HepG2 (cell line): ENCODE data around the gene MADD. TPM values are rescaled to one million over a fixed set of nuclear protein-coding genes. Genes with fewer than 3 reads are reported as not detected.

Source experiments
- ATAC-seq: fragments of 200-7000 bp; cut with Tn5 transposase; 3 replicates; pipeline ENCODE4 v1.9.1; 2020; ENCODE audit warnings: mild to moderate bottlenecking, moderate library complexity
- BruUV-seq: library from RNA; stranded (reverse); fragments of 400-500 nt; replicated peaks from 2 replicates; lab custom pipeline; 2021; lab: Mats Ljungman, UMichigan
- CTCF ChIA-PET: fragments of 300-600 bp; formaldehyde crosslinking; extraction: SDS; loops from one replicate; lab custom pipeline; 2021; ENCODE audit warnings: low total read pairs, inconsistent platforms, low intra/inter-chr PET ratio; lab: Yijun Ruan, JAX
- POLR2A ChIA-PET: fragments of 350-600 bp; sonication (Branson Sonifier 250); formaldehyde crosslinking; loops from one replicate; lab custom pipeline; 2020; ENCODE audit warnings: antibody characterized with exemption, inconsistent platforms; lab: Yijun Ruan, JAX
- DNase-seq: peaks from one replicate; pipeline ENCODE4 v3.0.0-alpha.2; 2015; ENCODE audit warnings: low spot score
- FAIRE-seq: peaks from 3 replicates; lab custom pipeline; 2011; peaks lifted over from hg19 to GRCh38; lab: Jason Lieb, UNC
- H2AFZ ChIP-seq: one replicate; pipeline ENCODE4 v1.6.1; 2011; ENCODE audit warnings: low read length, inconsistent platforms
- H3K27ac ChIP-seq: fragments of 300-600 bp; 3 replicates; pipeline ENCODE4 v1.8.0; 2011; ENCODE audit warnings: mixed run types, mild to moderate bottlenecking, mixed read lengths, low read length, inconsistent platforms; ENCODE audit not compliant: insufficient read depth; ENCODE audit errors: extremely low read length
- H3K27me3 ChIP-seq, 2 experiments: fragments of 200-600 bp in 1 of 2; 2 replicates in 1 of 2; 3 replicates in 1 of 2; pipeline versions ENCODE4 v1.6.0 to v1.8.0; 2011; ENCODE audit warnings: low read length in 2 of 2, mild to moderate bottlenecking in 2 of 2, moderate library complexity in 2 of 2, inconsistent platforms in 1 of 2; ENCODE audit not compliant: insufficient read depth in 2 of 2, control insufficient read depth in 1 of 2
- H3K36me3 ChIP-seq, 2 experiments: fragments of 200-600 bp in 1 of 2; replicated peaks in 1 of 2; 2 replicates in 1 of 2; 3 replicates in 1 of 2; pipeline versions ENCODE4 v1.5.1 to v1.8.0; 2011; ENCODE audit warnings: low read length in 2 of 2, inconsistent platforms in 1 of 2; ENCODE audit not compliant: insufficient read depth in 2 of 2, control insufficient read depth in 1 of 2
- H3K4me1 ChIP-seq: 2 replicates; pipeline ENCODE4 v1.5.1; 2012; ENCODE audit warnings: low read length, inconsistent platforms; ENCODE audit not compliant: insufficient read depth
- H3K4me2 ChIP-seq: 2 replicates; pipeline ENCODE4 v1.6.0; 2011; ENCODE audit warnings: low read depth, low read length, inconsistent platforms
- H3K4me3 ChIP-seq, 3 experiments: fragments of 200-600 bp in 1 of 3; sonication (generic), shearing (Covaris generic) in 1 of 3; replicated peaks in 1 of 3; 2 replicates each; pipeline ENCODE4 v1.5.1; 2011 to 2016; ENCODE audit warnings: low read length in 3 of 3, inconsistent platforms in 2 of 3, low read depth in 2 of 3, mild to moderate bottlenecking in 2 of 3, control low read depth in 1 of 3, mixed read lengths in 1 of 3; ENCODE audit not compliant: insufficient read depth in 1 of 3
- H3K79me2 ChIP-seq: one replicate; pipeline ENCODE4 v1.6.1; 2011; ENCODE audit warnings: low read length, inconsistent platforms; ENCODE audit not compliant: insufficient read depth
- H3K9ac ChIP-seq: 2 replicates; pipeline ENCODE4 v1.6.0; 2011; ENCODE audit warnings: mild to moderate bottlenecking, low read depth, low read length, inconsistent platforms; ENCODE audit not compliant: insufficient read depth
- H3K9me3 ChIP-seq: 2 replicates; pipeline ENCODE4 v1.5.1; 2012; ENCODE audit warnings: mild to moderate bottlenecking, low read length
- H4K20me1 ChIP-seq: 2 replicates; pipeline ENCODE4 v1.6.0; 2011; ENCODE audit warnings: inconsistent platforms, mild to moderate bottlenecking, low read length, moderate library complexity; ENCODE audit not compliant: insufficient read depth
- ARNT2 ChIP-seq: sonication (generic); formaldehyde crosslinking; IDR thresholded peaks from 2 replicates; pipeline ENCODE4 v1.8.0; 2022; ENCODE audit warnings: mild to moderate bottlenecking, low read depth, missing genetic modification reagents, moderate library complexity
- ATF1 ChIP-seq: IDR thresholded peaks from 2 replicates; pipeline ENCODE4 v1.6.1; 2016; ENCODE audit warnings: mild to moderate bottlenecking, control low read depth
- BCL6 ChIP-seq: IDR thresholded peaks from 2 replicates; pipeline ENCODE4 v1.6.1; 2016; ENCODE audit warnings: missing genetic modification reagents, missing compliant biosample characterization
- CEBPB ChIP-seq: IDR thresholded peaks from 2 replicates; pipeline ENCODE4 v1.6.1; 2011; ENCODE audit warnings: low read depth, low read length, improper control_type of control experiment, borderline replicate concordance
- EZH2 ChIP-seq: conservative IDR thresholded peaks from 2 replicates; pipeline ENCODE4 v1.6.1; 2012; ENCODE audit warnings: mild to moderate bottlenecking, low read depth, low read length, moderate library complexity
- FOXM1 ChIP-seq: sonication (generic); formaldehyde crosslinking; IDR thresholded peaks from 2 replicates; pipeline ENCODE4 v1.5.0; 2020; ENCODE audit warnings: missing genetic modification reagents
- GABPB1 ChIP-seq: IDR thresholded peaks from 2 replicates; pipeline ENCODE4 v1.6.1; 2016; ENCODE audit warnings: mild to moderate bottlenecking, missing genetic modification reagents, moderate library complexity, missing compliant biosample characterization
- HMG20A ChIP-seq: IDR thresholded peaks from 2 replicates; pipeline ENCODE4 v1.6.1; 2016; ENCODE audit warnings: borderline replicate concordance
- HNRNPUL1 ChIP-seq: fragments of 200-400 bp; formaldehyde crosslinking; IDR thresholded peaks from 2 replicates; pipeline ENCODE4 v1.6.1; 2017; ENCODE audit warnings: low read depth, mild to moderate bottlenecking, low read length, moderate library complexity
- KAT7 ChIP-seq: IDR thresholded peaks from 2 replicates; pipeline ENCODE4 v1.6.1; 2018; ENCODE audit warnings: borderline replicate concordance, missing compliant biosample characterization
- NFKB2 ChIP-seq: sonication (generic); formaldehyde crosslinking; IDR thresholded peaks from 2 replicates; pipeline ENCODE4 v1.4.0; 2020; ENCODE audit warnings: missing genetic modification reagents, borderline replicate concordance
- NRL ChIP-seq: sonication (generic); formaldehyde crosslinking; IDR thresholded peaks from 2 replicates; pipeline ENCODE4 v1.5.0; 2020; ENCODE audit warnings: missing genetic modification reagents, mild to moderate bottlenecking, moderate library complexity, borderline replicate concordance
- POLR2AphosphoS5 ChIP-seq: IDR thresholded peaks from 2 replicates; pipeline ENCODE4 v1.6.1; 2012; ENCODE audit warnings: low read depth, low read length
- RBM39 ChIP-seq: fragments of 200-400 bp; formaldehyde crosslinking; IDR thresholded peaks from one replicate; pipeline ENCODE4 v1.6.1; 2018; ENCODE audit warnings: antibody characterized with exemption, mild to moderate bottlenecking, low read depth, low read length; ENCODE audit not compliant: poor library complexity, severe bottlenecking
- RXRA ChIP-seq: sonication (generic); formaldehyde crosslinking; IDR thresholded peaks from 2 replicates; pipeline ENCODE4 v1.5.1; 2020; ENCODE audit warnings: missing genetic modification reagents
- SAP130 ChIP-seq: IDR thresholded peaks from 2 replicates; pipeline ENCODE4 v1.6.1; 2016; ENCODE audit warnings: low read depth
- YY1 ChIP-seq: IDR thresholded peaks from 2 replicates; pipeline ENCODE4 v1.6.1; 2011; ENCODE audit warnings: low read length, low read depth, moderate library complexity, mild to moderate bottlenecking; ENCODE audit not compliant: insufficient read depth, insufficient replicate concordance
- ZMAT3 ChIP-seq: sonication (generic); formaldehyde crosslinking; conservative IDR thresholded peaks from 2 replicates; pipeline ENCODE4 v1.7.0; 2021; ENCODE audit warnings: missing genetic modification reagents
- ZMYM2 ChIP-seq: sonication (generic); formaldehyde crosslinking; IDR thresholded peaks from 2 replicates; pipeline ENCODE4 v1.8.0; 2022; ENCODE audit warnings: mild to moderate bottlenecking, missing genetic modification reagents
- ZNF121 ChIP-seq: sonication (generic); formaldehyde crosslinking; IDR thresholded peaks from 2 replicates; pipeline ENCODE4 v1.5.0; 2020; ENCODE audit warnings: mild to moderate bottlenecking, missing genetic modification reagents
- WGBS: methylation state at CpG from one replicate; pipeline ENCODE4 v1.1.6; 2017; ENCODE audit warnings: low lambda C conversion rate; 5-methylcytosine and 5-hydroxymethylcytosine counted together
- in situ Hi-C: cut with HindIII; loops from 2 replicates; pipeline ENCODE4 v1.10.0; 2017; ENCODE audit warnings: low pct_unique_long_range_greater_than_20kb; ENCODE audit not compliant: extremely low pct_ligation_motif_present
- intact Hi-C: fragments of 100-400 bp; cut with micrococcal nuclease; formaldehyde crosslinking; loops from one replicate; pipeline ENCODE4 v1.10.0; 2022; ENCODE audit not compliant: unreplicated experiment
- polyA plus RNA-seq, 8 experiments: library from polyadenylated mRNA; depleted of rRNA in 3 of 8; stranded (reverse) in 7 of 8; unstranded in 1 of 8; fragments of >200 nt; fragmentation: Illumina TruSeq in 4 of 8; extraction: Trizol in 4 of 8; gene quantifications; 2 replicates each; pipeline versions ENCODE4 v1.2.1 to v1.2.3, GENCODE V29; 2011 to 2016; ENCODE audit warnings: low read depth in 4 of 8, missing spikeins in 1 of 8, mixed read lengths in 1 of 8; ENCODE audit not compliant: insufficient read depth in 1 of 8
- total RNA-seq, 5 experiments: library from RNA; depleted of rRNA; stranded (reverse); fragments of >200 nt; fragmentation: Illumina TruSeq; extraction: Trizol; gene quantifications; 2 replicates each; pipeline ENCODE4 v1.2.3, GENCODE V29; 2016; ENCODE audit warnings: low read depth in 1 of 5
- TF ChIP-seq, protein P1 (sequence below): sonication (generic); formaldehyde crosslinking; IDR thresholded peaks from 2 replicates; pipeline ENCODE4 v1.5.1; 2020; ENCODE audit warnings: missing genetic modification reagents, mild to moderate bottlenecking, borderline replicate concordance
- TF ChIP-seq, protein P2 (sequence below): sonication (generic); formaldehyde crosslinking; IDR thresholded peaks from 2 replicates; pipeline ENCODE4 v1.5.0; 2020; ENCODE audit warnings: missing genetic modification reagents, mild to moderate bottlenecking, borderline replicate concordance
- TF ChIP-seq, protein P3 (sequence below), 2 experiments: fragments of 450-650 bp in 1 of 2; sonication (generic) in 1 of 2; formaldehyde crosslinking; IDR thresholded peaks; 2 replicates each; pipeline versions ENCODE4 v1.5.0 to v1.8.0; 2020 to 2022; ENCODE audit warnings: mild to moderate bottlenecking in 1 of 2, missing genetic modification reagents in 1 of 2

The MADD gene
- total and polyA plus RNA-seq, 2 of the 13 experiments (the other 11 are each of a cell fraction or from before 2014, with no cell fraction given) = 18.0 to 29.2 TPM

DNA sequence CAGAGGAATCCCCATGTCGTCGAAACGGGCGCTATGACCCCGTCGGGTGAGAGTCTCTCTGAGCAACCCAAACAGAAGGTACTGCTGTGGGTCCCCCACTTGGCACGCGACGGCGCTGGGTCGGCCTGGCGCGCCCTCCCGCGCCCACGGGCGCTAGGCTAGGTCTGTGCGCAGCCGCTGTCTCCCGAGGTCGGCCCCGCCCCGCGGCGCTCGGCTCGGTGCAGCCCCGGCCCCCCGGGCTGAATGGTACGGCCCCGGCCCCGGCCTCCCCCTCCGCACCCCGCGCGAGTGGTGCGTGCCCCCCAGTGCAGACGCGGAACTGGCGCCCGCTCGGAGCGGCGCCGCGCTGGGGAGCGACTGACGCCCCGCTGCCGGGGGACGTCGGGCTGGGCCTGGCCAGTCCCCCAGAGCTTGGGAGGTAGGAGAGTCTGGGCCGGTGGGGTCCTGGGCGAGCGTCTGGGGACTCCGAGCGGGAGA is at the start of gene MADD (continued):
- TF ChIP-seq, protein P1, sequence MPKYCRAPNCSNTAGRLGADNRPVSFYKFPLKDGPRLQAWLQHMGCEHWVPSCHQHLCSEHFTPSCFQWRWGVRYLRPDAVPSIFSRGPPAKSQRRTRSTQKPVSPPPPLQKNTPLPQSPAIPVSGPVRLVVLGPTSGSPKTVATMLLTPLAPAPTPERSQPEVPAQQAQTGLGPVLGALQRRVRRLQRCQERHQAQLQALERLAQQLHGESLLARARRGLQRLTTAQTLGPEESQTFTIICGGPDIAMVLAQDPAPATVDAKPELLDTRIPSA (CRISPR knock-in tag) = 0 out of 2 replicates have a peak, but pooled peaks have one; percentile 70
- TF ChIP-seq RXRA (CRISPR knock-in tag) = 0 out of 2 replicates have a peak, but pooled peaks have one; percentile 7
- peak; percentile 77 for TF ChIP-seq POLR2AphosphoS5
- peak; percentile 34; the same call in 1 of the 2 replicates for TF ChIP-seq GABPB1 (CRISPR knock-in tag)
- peak; percentile 52; the same call in 1 of the 2 replicates for TF ChIP-seq ARNT2
- peak; percentile 36 for TF ChIP-seq RBM39
- peak; percentile 52 for TF ChIP-seq YY1
- 0 out of 2 replicates have a peak, but pooled peaks have one; percentile 10 for TF ChIP-seq KAT7 (CRISPR knock-in tag)
- TF ChIP-seq ZMAT3 (CRISPR knock-in tag) = 0 out of 2 replicates have a peak, but pooled peaks have one; percentile 48

DNA sequence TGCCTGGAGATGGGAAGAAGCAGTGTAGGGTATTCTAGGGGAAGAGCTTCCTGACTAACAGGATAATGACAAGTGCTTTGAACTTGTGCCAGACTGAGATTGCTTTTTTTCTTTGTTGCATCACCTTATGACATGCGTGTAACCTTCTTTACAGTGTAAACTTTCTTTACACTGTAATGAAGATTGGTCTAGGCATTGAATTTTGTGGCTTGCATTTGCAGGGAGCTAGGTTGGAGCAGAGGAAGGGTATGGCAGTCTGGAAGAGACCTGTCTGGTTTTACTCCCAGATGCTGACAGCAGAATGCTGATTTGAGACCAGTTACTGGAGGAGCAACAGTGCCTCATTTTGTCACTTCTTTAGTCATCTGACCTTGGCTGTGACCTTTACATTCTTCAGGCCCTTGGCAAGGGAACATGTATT is 49.5 kb upstream of the MADD start:
- ATAC-seq (no peak), DNase-seq (peak; percentile 25), FAIRE-seq (no peak)
- POLR2A ChIA-PET = interaction anchor here (0.7 to 2.1 kb wide), 13 partner anchors 10 to 303 kb away, joined by 3 to 15 read pairs (median 3); partner anchors contain the start of gene ACP2
- in situ Hi-C loops = no loop called here
- Histone ChIP-seq H3K4me3 (no peak overlapping the region), H3K36me3 (peaks cover 5 to 22% of the 10 kb centered on the region in 2 experiments), H3K27me3 (no peaks in the 10 kb centered on the region; a peak in 1 of 5 replicates), H4K20me1 (peaks cover 22% of the 10 kb centered on the region), H3K79me2 (peaks cover 37% of the 10 kb centered on the region), H2AFZ (no peak overlapping the region), H3K27ac (no peak overlapping the region), H3K9me3 (no peaks in the 10 kb centered on the region), H3K9ac (no peak overlapping the region), H3K4me1 (peaks cover 48% of the 10 kb centered on the region), H3K4me2 (no peak overlapping the region)
- CTCF ChIA-PET = no interaction called here
- 81% methylated on average over 1 of the region's 1 CpG for WGBS
- intact Hi-C loops = no loop called here
- BruUV-seq = no TSS peak
- TF ChIP-seq EZH2 (no peak), HMG20A (0 out of 2 replicates have a peak, but pooled peaks have one; percentile 15), NRL (CRISPR knock-in tag) (no peak), HNRNPUL1 (no peak), NFKB2 (CRISPR knock-in tag) (no peak), BCL6 (CRISPR knock-in tag) (0 out of 2 replicates have a peak, but pooled peaks have one; percentile 55), FOXM1 (CRISPR knock-in tag) (no peak), ZMYM2 (CRISPR knock-in tag) (no peak), CEBPB (peak; percentile 57; the same call in 1 of the 2 replicates), ATF1 (CRISPR knock-in tag) (no peak), SAP130 (CRISPR knock-in tag) (0 out of 2 replicates have a peak, but pooled peaks have one; percentile 12), ZNF121 (CRISPR knock-in tag) (no peak)
- TF ChIP-seq, protein P2, sequence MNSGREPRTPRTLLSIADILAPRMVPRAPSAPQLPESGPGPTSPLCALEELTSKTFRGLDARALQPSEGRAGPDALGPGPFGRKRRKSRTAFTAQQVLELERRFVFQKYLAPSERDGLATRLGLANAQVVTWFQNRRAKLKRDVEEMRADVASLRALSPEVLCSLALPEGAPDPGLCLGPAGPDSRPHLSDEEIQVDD = no peak
- TF ChIP-seq, protein P3, sequence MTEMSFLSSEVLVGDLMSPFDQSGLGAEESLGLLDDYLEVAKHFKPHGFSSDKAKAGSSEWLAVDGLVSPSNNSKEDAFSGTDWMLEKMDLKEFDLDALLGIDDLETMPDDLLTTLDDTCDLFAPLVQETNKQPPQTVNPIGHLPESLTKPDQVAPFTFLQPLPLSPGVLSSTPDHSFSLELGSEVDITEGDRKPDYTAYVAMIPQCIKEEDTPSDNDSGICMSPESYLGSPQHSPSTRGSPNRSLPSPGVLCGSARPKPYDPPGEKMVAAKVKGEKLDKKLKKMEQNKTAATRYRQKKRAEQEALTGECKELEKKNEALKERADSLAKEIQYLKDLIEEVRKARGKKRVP (CRISPR knock-in tag; IDR thresholded peaks at IDR 0.05) = peak in 1 of 2 experiments; percentile 67; a peak in 2 of 4 replicates
